HG02870 (cell line): ENCODE results near the gene SLC6A8.

ENCODE experiments used
- ATAC-seq: cut with Tn5 transposase; IDR thresholded peaks from one replicate; pipeline ENCODE4 v1.9.1; 2021; ENCODE audit warnings: mild to moderate bottlenecking, moderate library complexity; ENCODE audit not compliant: unreplicated experiment

SLC6A8 gene

DNA sequence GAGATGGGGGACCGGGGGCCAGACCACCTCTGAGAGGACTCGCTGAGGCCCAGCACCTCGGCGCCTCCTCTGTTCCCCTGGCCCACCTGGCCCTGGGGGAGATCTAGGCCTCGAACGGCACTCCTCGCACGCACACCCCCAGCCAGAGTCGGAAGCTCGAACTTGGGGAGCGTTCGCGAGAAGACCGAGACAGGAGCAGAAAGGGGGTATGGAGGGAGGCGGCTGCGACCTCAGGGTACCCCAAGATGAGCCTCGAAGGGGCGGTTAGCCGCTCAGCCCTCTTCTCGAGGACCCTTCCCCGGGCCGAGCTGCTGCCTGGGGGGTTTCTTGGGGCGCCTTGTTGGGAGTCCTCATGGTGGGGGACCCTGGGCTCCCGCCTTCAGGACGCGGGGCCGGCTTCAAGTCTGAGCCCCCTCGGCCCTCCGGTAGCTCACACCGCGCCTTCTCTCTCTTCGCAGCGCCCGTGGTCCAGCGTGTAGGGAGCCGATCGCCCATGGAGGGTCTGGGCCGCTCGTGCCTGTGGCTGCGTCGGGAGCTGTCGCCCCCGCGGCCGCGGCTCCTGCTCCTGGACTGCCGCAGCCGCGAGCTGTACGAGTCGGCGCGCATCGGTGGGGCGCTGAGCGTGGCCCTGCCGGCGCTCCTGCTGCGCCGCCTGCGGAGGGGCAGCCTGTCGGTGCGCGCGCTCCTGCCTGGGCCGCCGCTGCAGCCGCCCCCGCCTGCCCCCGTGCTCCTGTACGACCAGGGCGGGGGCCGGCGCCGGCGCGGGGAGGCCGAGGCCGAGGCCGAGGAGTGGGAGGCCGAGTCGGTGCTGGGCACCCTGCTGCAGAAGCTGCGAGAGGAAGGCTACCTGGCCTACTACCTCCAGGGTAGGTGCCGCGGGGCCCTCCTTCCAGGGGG, 40.0 kb upstream of the SLC6A8 start:
- ATAC-seq: no peak

- no peak for ATAC-seq
Measured at GRCh38 chrX:153648358-153649177, 39.2 kb upstream of the SLC6A8 start.

GRCh38 chrX:153649178-153649914, 38.4 kb upstream of the SLC6A8 start:
- no peak for ATAC-seq

DNA sequence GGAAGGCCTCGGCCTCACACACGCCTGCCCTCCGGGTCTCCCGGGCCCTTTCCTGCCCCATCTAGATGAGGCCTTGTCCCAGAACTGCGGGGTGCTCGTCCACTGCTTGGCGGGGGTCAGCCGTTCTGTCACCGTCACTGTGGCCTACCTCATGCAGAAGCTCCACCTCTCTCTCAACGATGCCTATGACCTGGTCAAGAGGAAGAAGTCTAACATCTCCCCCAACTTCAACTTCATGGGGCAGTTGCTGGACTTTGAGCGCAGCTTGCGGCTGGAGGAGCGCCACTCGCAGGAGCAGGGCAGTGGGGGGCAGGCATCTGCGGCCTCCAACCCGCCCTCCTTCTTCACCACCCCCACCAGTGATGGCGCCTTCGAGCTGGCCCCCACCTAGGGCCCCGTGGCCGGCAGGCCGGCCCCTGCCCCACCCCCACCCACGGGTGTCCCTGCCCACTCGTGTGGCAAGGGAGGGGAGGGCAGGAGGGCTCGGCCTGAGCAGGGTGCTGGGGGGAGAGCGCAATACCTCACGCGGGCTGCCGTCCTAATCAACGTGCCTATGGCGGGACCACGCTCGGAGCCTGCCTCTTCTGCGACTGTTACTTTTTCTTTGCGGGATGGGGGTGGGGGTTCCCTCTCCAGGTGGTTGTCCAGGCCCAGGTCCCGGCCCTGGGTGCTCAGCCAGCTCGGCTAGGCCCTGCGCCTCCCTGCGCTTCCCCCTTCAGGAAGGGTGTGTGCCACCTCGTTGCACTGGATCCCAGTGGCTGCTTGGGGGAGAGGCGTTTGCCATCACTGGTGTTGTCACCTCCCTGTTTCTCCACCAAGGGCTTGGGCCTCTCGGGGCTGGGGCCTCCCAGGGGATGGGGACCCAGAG, 37.6 kb upstream of the SLC6A8 start:
- ATAC-seq: no peak

GRCh38 chrX:153650959-153651358, 36.8 kb upstream of the SLC6A8 start:
- no peak for ATAC-seq

- no peak for ATAC-seq
Measured at GRCh38 chrX:153651540-153652079, 36.1 kb upstream of the SLC6A8 start.

GRCh38 chrX:153653556-153653955, 34.2 kb upstream of the SLC6A8 start:
- no peak for ATAC-seq

GRCh38 chrX:153657161-153657560, 30.6 kb upstream of the SLC6A8 start:
- ATAC-seq: no peak

DNA sequence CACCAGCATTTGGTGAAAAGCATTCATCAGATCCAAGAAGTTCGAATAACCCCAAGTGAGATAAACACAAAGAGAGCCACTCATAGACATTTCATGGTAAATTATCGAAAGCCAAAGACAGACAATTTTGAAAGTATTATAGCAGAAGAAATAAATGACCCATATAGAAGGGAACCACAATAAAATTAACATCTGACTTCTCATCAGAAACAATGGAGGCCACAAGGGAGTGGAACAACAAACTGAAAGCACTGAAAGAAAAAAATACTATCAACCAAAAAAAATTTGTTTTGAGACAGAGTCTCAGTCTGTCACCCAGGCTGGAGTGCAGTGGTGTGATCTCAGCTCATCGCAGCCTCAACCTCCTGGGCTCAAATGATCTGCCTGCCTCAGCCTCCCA, 28.5 kb upstream of the SLC6A8 start:
- no peak for ATAC-seq

- ATAC-seq: no peak
Measured at GRCh38 chrX:153662266-153662665, 25.5 kb upstream of the SLC6A8 start.

DNA sequence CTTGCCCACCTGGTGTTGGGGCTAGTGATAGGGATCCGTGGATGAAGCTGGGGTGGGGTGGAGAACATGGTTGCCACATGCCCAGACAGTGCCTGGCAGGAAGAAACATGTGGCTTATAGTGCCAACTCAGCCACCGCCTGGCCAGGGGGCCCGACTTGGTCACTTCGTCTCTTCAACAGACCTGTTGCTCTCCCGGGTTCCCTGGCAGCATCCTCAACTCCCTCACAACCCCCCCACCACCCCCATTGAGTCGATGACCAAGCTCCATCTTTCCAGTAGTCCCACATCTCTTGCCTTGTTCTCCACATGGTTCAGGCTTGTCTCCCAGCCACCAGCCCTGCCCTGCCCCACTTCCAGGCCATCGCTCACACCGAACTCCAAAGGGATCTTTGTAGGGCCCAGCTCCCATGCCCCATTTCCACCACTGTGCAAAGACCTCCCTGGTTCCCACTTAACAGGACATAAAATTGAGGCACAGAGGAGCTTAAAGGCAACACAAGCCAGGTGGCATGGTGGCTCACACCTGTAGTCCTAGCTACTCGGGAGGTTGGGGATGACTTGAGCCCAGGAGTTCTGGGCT, 21.9 kb upstream of the SLC6A8 start:
- ATAC-seq: no peak

DNA sequence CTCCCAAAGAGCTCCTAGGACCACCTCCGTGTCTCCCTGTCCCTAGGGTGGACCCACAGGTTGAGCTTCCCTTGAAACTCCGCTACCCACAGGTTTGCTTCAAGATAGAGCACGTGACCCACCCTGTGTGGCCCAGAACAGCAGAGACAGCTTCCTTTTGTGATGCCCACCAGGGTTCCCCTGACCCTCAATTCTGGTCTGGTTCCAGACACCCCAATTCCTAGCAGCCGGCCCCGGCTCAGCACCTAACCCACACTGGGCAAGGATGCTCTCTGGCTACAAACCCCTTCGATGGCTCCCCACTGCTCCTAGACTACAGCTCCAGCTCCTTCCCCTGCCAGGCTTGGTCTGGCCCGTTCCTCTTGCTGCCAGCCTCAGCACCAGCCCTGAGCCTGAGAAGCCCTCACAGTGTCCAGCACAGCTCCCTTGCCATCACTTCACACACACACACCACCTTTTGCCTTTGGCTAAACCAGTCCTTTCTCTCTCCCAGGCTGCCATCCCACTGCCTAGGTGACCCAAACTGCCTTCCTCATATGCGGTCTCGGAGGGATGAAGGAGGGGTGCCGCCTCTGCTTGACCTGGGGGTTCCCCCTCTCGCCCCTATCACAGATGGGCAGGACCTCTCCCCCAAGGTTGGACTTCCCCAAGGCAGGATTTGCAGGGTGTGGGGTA, 20.3 kb upstream of the SLC6A8 start:
- ATAC-seq: no peak

- no peak for ATAC-seq
Measured at GRCh38 chrX:153667956-153668396, 19.8 kb upstream of the SLC6A8 start.

GRCh38 chrX:153668423-153669173, 19.1 kb upstream of the SLC6A8 start:
- no peak for ATAC-seq

GRCh38 chrX:153669174-153669890, 18.4 kb upstream of the SLC6A8 start:
- ATAC-seq: no peak

- ATAC-seq: no peak
Measured at GRCh38 chrX:153669901-153670731, 17.6 kb upstream of the SLC6A8 start.
